Activated CD8-positive, alpha-beta T cell treated with anti-CD3 and anti-CD28 coated beads, Interleukin-2, amount 10 ng/mL, durations not matched to agents 7 days and 5 days (primary cell): ENCODE results near the gene IKZF1. TPM values are rescaled to one million over a fixed set of nuclear protein-coding genes. Genes with fewer than 3 reads are reported as not detected.

Experiments used
- ATAC-seq: fragments of 150-1000 bp; cut with Tn5 transposase; one replicate; pipeline ENCODE4 v1.10.0; 2021; ENCODE audit warnings: moderate library complexity
- CTCF ChIA-PET: fragments of 350-600 bp; sonication (Branson Sonifier 250); formaldehyde crosslinking; loops from one replicate; lab custom pipeline; 2021; ENCODE audit warnings: antibody characterized with exemption; lab: Charles Lee
- POLR2A ChIA-PET: fragments of 350-600 bp; sonication (Branson Sonifier 250); formaldehyde crosslinking; loops from one replicate; lab custom pipeline; 2021; ENCODE audit warnings: antibody characterized with exemption; lab: Charles Lee
- DNase-seq: peaks from one replicate; pipeline ENCODE4 v3.0.0-alpha.2; 2020
- H3K27ac Mint-ChIP-seq: one replicate; pipeline ENCODE4 v1.8.0; 2021; ENCODE audit warnings: mild to moderate bottlenecking, mixed read lengths
- H3K27me3 Mint-ChIP-seq: one replicate; pipeline ENCODE4 v1.8.0; 2021; ENCODE audit warnings: low read depth, mixed read lengths
- H3K36me3 Mint-ChIP-seq: one replicate; pipeline ENCODE4 v1.8.0; 2021; ENCODE audit warnings: low read depth, mixed read lengths
- H3K4me1 Mint-ChIP-seq: one replicate; pipeline ENCODE4 v1.8.0; 2021; ENCODE audit warnings: low read depth, mixed read lengths
- H3K4me3 Mint-ChIP-seq: one replicate; pipeline ENCODE4 v1.8.0; 2021; ENCODE audit warnings: mild to moderate bottlenecking, mixed read lengths
- H3K9me3 Mint-ChIP-seq: one replicate; pipeline ENCODE4 v1.8.0; 2022; ENCODE audit warnings: mixed read lengths; ENCODE audit not compliant: insufficient read depth
- total RNA-seq, 2 experiments: library from RNA; stranded (reverse); gene quantifications; one replicate each; pipeline ENCODE4 v1.2.3, GENCODE V29; 2021

The IKZF1 gene
- total RNA-seq, 2 experiments from 2014 or later: 370 to 374 TPM

GRCh38 chr7:50346545-50347497 is 42.3 kb downstream of the IKZF1 start:
- Mint-ChIP-seq H3K9me3 (no peaks in the 10 kb centered on the region), H3K4me3 (peak overlapping the region; percentile 70), H3K4me1 (peaks cover 69% of the 10 kb centered on the region), H3K27ac (peak overlapping the region; percentile 89), H3K27me3 (no peaks in the 10 kb centered on the region), H3K36me3 (peaks cover 90% of the 10 kb centered on the region)
- DNase-seq: no peak
- no peak for ATAC-seq
- ChIA-PET CTCF (interaction anchor here (0.8 to 18.7 kb wide), 17 partner anchors 8 to 203 kb away, joined by 3 to 322 read pairs (median 6); no protein-coding TSS in a partner anchor), POLR2A (interaction anchor here (1.0 to 9.6 kb wide), 6 partner anchors 9 to 38 kb away, joined by 3 to 128 read pairs (median 16); partner anchors contain the start of gene IKZF1)

DNA sequence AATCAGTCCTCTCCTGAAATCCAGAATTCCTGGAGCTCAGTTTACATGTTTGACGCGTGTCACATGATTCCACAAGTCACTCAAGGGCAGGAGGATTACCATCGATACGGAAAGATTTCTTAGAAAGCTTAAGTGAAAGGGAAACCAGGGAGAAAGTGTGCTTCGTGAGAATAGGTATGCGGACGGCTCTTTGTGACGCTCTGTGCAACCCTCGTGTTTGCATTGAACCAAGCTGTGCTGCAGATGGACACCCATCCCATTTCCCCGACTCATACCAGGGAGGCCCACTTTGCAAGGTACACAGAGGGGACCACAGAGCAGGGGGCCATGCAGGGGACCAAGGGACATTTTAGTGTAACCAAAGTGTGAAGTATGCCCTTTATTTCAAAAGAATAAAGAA is 43.2 kb downstream of the IKZF1 start:
- DNase-seq: peak; percentile 64
- Mint-ChIP-seq H3K27ac (peak overlapping the region; percentile 89), H3K9me3 (no peaks in the 10 kb centered on the region), H3K27me3 (no peaks in the 10 kb centered on the region), H3K4me3 (peak overlapping the region; percentile 70), H3K4me1 (peaks cover 75% of the 10 kb centered on the region), H3K36me3 (peaks cover 87% of the 10 kb centered on the region)
- POLR2A ChIA-PET: interaction anchor here (1.0 to 9.6 kb wide), 6 partner anchors 10 to 39 kb away, joined by 3 to 128 read pairs (median 16); partner anchors contain the start of gene IKZF1
- CTCF ChIA-PET: interaction anchor here (1.0 to 18.7 kb wide), 13 partner anchors 9 to 199 kb away, joined by 3 to 322 read pairs (median 6); no protein-coding TSS in a partner anchor
- peak; percentile 26 for ATAC-seq

GRCh38 chr7:50348469-50349162 is 44.1 kb downstream of the IKZF1 start:
- CTCF ChIA-PET: interaction anchor here (0.8 to 18.7 kb wide), 6 partner anchors 8 to 36 kb away, joined by 3 to 322 read pairs (median 12); no protein-coding TSS in a partner anchor
- Mint-ChIP-seq H3K27me3 (no peaks in the 10 kb centered on the region), H3K4me1 (peaks cover 83% of the 10 kb centered on the region), H3K36me3 (peaks cover 87% of the 10 kb centered on the region), H3K27ac (peak overlapping the region; percentile 89), H3K9me3 (no peaks in the 10 kb centered on the region), H3K4me3 (peak overlapping the region; percentile 70)
- DNase-seq (no peak), ATAC-seq (no peak)
- POLR2A ChIA-PET: interaction anchor here (1.4 to 9.6 kb wide), 6 partner anchors 8 to 40 kb away, joined by 3 to 128 read pairs (median 37); partner anchors contain the start of gene IKZF1

DNA sequence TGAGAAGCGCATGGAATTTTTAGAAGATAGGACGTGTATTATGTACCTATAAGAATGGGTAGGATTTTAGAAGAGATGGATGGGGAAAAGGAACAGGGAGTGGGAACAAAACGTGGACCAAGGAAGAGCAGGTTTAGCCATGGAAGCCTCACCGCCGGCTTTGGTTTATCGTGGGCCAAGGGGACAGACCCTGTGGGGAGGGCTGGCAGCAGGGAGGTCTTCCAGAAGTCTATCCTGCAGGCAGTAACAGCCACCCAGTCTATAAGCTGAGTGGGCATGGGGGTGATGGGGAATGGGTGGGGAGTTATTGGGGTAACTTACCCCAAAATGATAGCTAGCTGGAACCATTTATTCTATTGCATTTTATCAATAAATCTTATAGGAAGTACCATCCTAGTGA is 44.9 kb downstream of the IKZF1 start:
- DNase-seq (no peak), ATAC-seq (no peak)
- H3K4me3 Mint-ChIP-seq: peak overlapping the region; percentile 64
- ChIA-PET CTCF (interaction anchor here (0.7 to 18.7 kb wide), 7 partner anchors 9 to 143 kb away, joined by 3 to 322 read pairs (median 9); no protein-coding TSS in a partner anchor), POLR2A (interaction anchor here (1.4 to 9.6 kb wide), 7 partner anchors 9 to 83 kb away, joined by 3 to 128 read pairs (median 31); partner anchors contain the start of gene IKZF1)
- no peaks in the 10 kb centered on the region for H3K27me3 Mint-ChIP-seq
- H3K9me3 Mint-ChIP-seq: no peaks in the 10 kb centered on the region
- H3K36me3 Mint-ChIP-seq: peaks cover 87% of the 10 kb centered on the region
- H3K27ac Mint-ChIP-seq: peak overlapping the region; percentile 89
- peaks cover 91% of the 10 kb centered on the region for H3K4me1 Mint-ChIP-seq

- ChIA-PET CTCF (interaction anchor here (0.6 to 18.7 kb wide), 8 partner anchors 10 to 258 kb away, joined by 3 to 322 read pairs (median 4); no protein-coding TSS in a partner anchor), POLR2A (interaction anchor here (0.6 to 9.6 kb wide), 12 partner anchors 10 to 201 kb away, joined by 3 to 128 read pairs (median 6); partner anchors contain the start of gene IKZF1)
- Mint-ChIP-seq H3K27me3 (no peaks in the 10 kb centered on the region), H3K4me1 (peaks cover 97% of the 10 kb centered on the region), H3K4me3 (peak overlapping the region; percentile 64), H3K9me3 (no peaks in the 10 kb centered on the region), H3K36me3 (peaks cover 90% of the 10 kb centered on the region), H3K27ac (peak overlapping the region; percentile 89)
- peak; percentile 67 for ATAC-seq
- DNase-seq: peak; percentile 82
Observed at GRCh38 chr7:50349963-50350944, 45.7 kb downstream of the IKZF1 start.

DNA sequence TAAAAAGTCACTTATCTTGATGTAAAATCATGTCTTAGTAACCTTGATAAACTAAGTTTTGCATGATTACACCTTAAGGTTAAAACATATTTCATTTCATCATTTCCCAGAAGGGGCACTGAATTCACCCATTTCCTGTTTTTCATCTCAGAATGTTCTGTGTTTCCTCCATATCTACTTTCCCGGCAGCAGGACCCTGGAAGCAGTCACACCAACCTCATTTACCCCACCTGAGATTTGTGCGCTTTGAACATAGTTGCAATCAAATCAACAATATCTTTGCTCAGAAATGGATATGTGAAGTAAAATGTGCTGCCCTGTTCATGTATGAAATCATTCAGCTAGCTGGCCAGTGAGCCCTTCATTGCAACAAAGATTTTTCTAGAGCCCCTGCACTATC is 46.8 kb downstream of the IKZF1 start:
- peak overlapping the region; percentile 89 for H3K27ac Mint-ChIP-seq
- H3K4me3 Mint-ChIP-seq: peak overlapping the region; percentile 64
- POLR2A ChIA-PET: interaction anchor here (0.6 to 9.6 kb wide), 13 partner anchors 11 to 202 kb away, joined by 3 to 128 read pairs (median 5); partner anchors contain the start of gene IKZF1
- H3K27me3 Mint-ChIP-seq: no peaks in the 10 kb centered on the region
- CTCF ChIA-PET: interaction anchor here (0.6 to 18.7 kb wide), 10 partner anchors 7 to 259 kb away, joined by 3 to 322 read pairs (median 6); no protein-coding TSS in a partner anchor
- H3K9me3 Mint-ChIP-seq: no peaks in the 10 kb centered on the region
- H3K4me1 Mint-ChIP-seq: peaks cover 95% of the 10 kb centered on the region
- peaks cover 87% of the 10 kb centered on the region for H3K36me3 Mint-ChIP-seq
- no peak for DNase-seq
- ATAC-seq: no peak

- ATAC-seq: peak; percentile 60
- ChIA-PET POLR2A (interaction anchor here (0.6 to 9.6 kb wide), 10 partner anchors 10 to 126 kb away, joined by 3 to 128 read pairs (median 12); partner anchors contain the start of gene IKZF1), CTCF (interaction anchor here (0.8 to 18.7 kb wide), 10 partner anchors 8 to 146 kb away, joined by 3 to 322 read pairs (median 4); no protein-coding TSS in a partner anchor)
- H3K27me3 Mint-ChIP-seq: no peaks in the 10 kb centered on the region
- peaks cover 95% of the 10 kb centered on the region for H3K4me1 Mint-ChIP-seq
- peak overlapping the region; percentile 64 for H3K4me3 Mint-ChIP-seq
- H3K27ac Mint-ChIP-seq: peak overlapping the region; percentile 89
- H3K9me3 Mint-ChIP-seq: no peaks in the 10 kb centered on the region
- DNase-seq: no peak
- peaks cover 88% of the 10 kb centered on the region for H3K36me3 Mint-ChIP-seq
Observed at GRCh38 chr7:50352282-50352681, 47.8 kb downstream of the IKZF1 start.

- Mint-ChIP-seq H3K27me3 (no peaks in the 10 kb centered on the region), H3K4me3 (peak overlapping the region; percentile 49), H3K4me1 (peaks cover 95% of the 10 kb centered on the region), H3K9me3 (no peaks in the 10 kb centered on the region), H3K27ac (peak overlapping the region; percentile 82), H3K36me3 (peaks cover 88% of the 10 kb centered on the region)
- CTCF ChIA-PET: interaction anchor here (0.8 to 18.7 kb wide), 8 partner anchors 8 to 147 kb away, joined by 3 to 322 read pairs (median 4); no protein-coding TSS in a partner anchor
- no peak for ATAC-seq
- no peak for DNase-seq
- POLR2A ChIA-PET: interaction anchor here (2.9 to 9.6 kb wide), 5 partner anchors 9 to 44 kb away, joined by 18 to 128 read pairs (median 43); partner anchors contain the start of gene IKZF1
Observed at GRCh38 chr7:50352751-50353150, 48.2 kb downstream of the IKZF1 start.

- H3K27me3 Mint-ChIP-seq: no peaks in the 10 kb centered on the region
- DNase-seq (no peak), ATAC-seq (no peak)
- ChIA-PET CTCF (interaction anchor here (1.0 to 18.7 kb wide), 5 partner anchors 7 to 147 kb away, joined by 3 to 322 read pairs (median 27); no protein-coding TSS in a partner anchor), POLR2A (interaction anchor here (4.7 to 9.6 kb wide), 3 partner anchors 9 to 44 kb away, joined by 43 to 128 read pairs (median 101); partner anchors contain the start of gene IKZF1)
- H3K9me3 Mint-ChIP-seq: no peaks in the 10 kb centered on the region
- peak overlapping the region; percentile 49 for H3K4me3 Mint-ChIP-seq
- H3K4me1 Mint-ChIP-seq: peaks cover 95% of the 10 kb centered on the region
- H3K36me3 Mint-ChIP-seq: peaks cover 88% of the 10 kb centered on the region
- H3K27ac Mint-ChIP-seq: peak overlapping the region; percentile 82
Observed at GRCh38 chr7:50353201-50353600, 48.7 kb downstream of the IKZF1 start.
